GM18498 (cell line): Measurements from ENCODE around the gene CTBP1.

Source experiments
- ATAC-seq: cut with Tn5 transposase; IDR thresholded peaks from one replicate; pipeline ENCODE4 v1.9.1; 2021; ENCODE audit warnings: mild to moderate bottlenecking, moderate library complexity; ENCODE audit not compliant: unreplicated experiment

The CTBP1 gene

GRCh38 chr4:1211891-1212545, 36.9 kb downstream of the CTBP1 start:
- ATAC-seq: no peak

DNA sequence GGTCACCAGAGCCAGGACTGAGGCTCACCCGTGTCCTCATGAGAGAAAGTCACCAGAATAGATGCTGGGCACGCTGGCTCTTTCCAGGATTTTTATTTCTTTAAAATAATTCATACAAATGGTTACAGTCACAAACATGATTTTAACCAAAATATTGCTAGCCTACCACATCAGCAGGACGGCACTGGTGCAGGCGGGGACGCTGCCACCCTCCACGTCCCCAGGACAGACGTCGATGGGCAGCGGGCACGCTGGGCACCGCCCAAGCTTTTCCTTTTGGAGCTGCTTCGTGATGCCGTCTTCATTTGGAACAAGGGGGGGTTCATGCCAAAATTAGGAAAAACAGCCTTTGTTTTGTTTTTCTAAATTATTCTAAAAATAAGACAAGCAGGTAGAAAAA, 37.6 kb downstream of the CTBP1 start:
- ATAC-seq: no peak

- no peak for ATAC-seq
Measured at GRCh38 chr4:1210971-1211370, 38.0 kb downstream of the CTBP1 start.

DNA sequence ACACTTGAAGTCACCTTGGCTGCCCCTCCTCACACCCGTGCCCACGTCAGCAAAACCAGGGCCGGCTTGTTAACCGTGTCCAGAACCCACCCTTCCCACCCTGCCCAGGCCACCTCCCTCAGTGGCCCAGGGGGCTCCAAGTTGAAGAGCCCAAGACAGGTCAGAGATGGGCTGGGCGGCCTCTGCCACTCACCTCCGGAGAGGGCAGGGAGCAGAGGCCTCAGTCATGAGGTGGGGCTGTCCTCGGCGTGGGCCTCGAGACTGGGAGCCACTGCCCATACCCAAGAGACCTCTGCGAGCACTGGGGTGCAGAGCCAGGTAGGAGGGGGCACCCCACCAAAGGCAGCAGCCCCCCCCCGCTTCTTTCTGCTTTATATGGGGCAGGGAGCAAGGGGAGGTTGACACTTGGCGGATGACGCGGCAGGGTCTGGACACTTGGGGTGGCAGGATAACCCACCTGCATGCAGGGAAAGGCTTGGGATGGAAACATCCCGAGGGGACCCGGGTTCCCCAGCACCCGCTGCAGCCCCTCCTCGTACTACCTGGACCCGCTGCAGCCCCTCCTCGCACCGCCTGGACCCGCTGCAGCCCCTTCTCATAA, 38.6 kb downstream of the CTBP1 start:
- no peak for ATAC-seq

DNA sequence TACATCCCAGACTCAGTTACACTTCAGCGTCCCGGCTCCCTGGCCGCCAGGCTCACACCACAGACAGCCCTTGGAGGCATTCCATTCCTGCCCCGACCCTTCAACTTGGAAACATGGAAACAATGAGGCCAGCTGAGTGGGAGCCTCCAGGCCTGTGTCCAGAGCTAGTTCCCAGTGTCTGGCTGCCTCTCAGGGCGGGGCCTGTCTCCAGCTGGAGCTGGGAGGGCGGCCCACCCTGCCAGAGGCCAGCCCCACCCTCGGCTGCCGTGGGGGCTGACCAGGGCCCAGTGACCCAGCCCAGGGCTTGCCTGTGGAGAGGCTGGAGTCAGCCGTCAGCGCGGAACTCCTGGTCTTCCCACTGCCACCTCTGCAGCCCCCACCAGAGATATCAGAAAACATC, 39.1 kb downstream of the CTBP1 start:
- no peak for ATAC-seq

DNA sequence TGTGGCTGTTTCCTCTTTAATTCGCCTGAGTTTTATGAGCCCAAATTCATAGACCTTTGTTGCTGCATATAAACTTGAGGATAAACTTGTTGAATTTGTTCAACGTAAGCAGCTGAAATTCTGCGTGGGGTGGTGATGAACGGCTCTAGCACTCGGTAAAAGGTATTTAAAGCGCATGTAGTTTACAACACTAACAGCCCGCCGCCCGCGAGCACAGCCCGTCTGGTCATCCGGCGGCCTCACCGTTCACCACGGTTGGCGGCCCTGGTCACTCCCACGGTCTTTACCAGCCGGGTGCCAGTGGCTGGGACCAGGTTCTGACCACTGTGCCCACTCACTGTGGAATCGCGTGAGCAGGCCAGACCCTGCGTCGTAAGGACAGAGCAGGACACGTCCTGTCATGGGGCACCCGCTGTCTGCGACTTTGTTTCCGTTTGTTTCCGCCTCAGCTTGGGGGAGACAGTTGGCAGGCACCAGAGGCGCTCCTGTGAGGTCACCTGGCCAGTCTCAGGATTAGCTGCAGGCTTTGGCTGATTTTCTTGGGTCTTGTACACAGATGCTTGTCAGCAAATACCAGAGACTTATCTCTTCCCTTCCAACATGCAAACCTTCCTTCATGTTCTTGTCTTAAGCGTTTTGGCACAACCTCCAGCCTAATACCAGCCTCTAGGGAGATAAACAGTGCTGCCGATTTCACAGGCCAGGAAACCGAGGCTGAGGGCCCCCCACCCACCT, 39.8 kb downstream of the CTBP1 start:
- no peak for ATAC-seq

GRCh38 chr4:1208266-1208961, 40.5 kb downstream of the CTBP1 start:
- no peak for ATAC-seq

DNA sequence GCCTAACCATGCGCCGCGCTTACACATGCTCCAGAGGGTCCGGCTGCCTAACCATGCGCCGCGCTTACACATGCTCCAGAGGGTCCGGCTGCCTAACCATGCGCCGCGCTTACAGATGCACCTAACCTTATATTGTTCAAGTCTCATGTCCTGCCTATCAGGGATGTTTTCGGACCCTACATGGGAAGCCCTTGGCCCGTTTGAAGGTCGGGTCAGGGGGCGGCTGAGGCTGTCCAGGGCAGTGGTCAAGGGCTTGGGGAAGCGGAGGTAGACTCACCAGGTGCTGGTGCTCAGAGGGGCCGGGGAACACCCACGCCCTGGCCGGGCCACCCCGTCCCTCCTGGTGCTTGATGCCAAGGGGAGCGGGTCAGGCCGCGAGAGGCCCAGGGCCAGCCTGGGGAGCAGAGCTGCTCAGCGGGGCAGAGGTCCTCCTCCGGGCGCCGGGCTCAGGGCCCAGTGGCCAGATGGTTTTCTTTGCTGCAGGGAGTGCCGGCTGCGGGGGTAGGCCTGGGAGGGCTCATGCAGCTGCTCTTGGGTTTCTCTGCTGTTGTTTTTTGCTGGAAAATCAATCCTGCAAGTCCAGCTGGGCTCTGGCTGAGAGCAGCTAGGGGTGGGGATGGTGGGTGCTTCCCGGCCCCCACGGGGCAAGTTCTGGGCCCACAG, 41.2 kb downstream of the CTBP1 start:
- no peak for ATAC-seq

- no peak for ATAC-seq
Measured at GRCh38 chr4:1207157-1207470, 41.8 kb downstream of the CTBP1 start.

GRCh38 chr4:1206299-1207156, 42.4 kb downstream of the CTBP1 start:
- ATAC-seq: no peak

DNA sequence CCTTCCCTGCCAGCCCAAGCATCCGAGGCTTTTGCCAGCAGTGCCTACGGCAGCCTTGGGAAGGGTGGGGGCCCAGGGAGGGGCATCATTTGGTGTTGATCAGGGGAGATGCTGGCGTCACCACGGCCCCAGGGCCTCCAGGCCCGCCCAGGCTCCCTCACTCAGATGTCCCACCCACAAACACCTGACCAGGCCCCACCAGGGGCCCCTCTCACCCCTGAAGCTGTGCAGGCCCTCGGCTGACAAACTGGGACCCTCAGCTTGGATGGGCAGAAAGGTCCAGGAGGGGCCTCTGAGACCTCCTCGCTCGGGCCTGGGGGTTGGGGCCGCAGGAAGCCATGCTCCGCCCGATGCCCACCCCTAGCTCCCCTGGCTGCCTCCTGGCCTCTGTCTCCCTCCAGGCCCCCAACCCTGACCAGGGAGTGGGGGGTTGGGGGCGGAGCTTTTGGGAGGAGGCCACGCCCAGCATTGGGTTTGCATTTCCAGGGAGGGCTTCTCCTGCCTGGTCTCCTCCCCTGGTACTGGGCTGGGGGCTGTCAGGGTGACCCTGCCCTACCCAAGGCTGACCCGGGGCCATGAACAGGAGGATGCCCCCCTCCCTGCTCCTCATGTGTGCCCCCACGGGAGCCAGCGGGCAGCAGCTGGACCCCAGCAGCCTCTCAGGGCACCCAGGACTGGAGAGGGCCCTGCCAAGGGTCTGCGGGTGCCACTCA, 43.2 kb downstream of the CTBP1 start:
- no peak for ATAC-seq

DNA sequence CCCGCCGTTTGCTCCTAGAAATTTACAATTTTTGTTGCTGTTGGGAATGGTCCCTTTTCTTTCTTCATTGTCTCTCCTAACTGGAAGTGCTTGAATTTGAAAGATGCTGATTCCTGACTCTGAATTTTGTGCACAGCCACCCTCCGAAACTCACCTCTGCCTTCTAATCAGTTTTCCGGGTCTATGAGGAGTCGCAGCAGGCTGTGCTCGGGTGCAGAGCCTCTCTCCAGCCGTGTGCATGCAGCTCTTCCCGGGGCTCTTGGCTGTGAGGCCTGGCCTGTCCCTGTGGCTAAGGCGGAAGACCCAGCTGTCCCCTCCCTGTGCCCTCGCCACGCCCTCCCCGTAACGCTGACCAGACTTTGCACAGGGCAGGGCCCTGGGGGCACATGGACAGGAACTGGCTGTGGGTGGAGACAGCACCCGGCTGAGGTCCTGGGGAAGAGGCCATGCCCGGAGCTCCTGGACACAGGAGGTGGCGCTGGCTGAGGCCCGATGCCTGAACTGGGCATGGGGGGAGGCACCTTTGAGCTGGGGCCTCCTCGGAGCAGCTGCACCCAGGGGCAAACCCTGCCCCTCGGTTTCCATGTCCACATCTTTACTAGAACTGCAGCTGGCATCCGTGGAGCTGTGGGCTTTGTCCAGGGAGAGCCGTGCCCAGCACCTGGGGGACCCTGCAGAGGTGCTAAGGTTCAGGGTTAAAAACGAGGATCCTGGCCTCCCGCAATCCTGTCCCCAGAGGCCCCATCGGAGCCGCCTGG, 43.9 kb downstream of the CTBP1 start:
- no peak for ATAC-seq

DNA sequence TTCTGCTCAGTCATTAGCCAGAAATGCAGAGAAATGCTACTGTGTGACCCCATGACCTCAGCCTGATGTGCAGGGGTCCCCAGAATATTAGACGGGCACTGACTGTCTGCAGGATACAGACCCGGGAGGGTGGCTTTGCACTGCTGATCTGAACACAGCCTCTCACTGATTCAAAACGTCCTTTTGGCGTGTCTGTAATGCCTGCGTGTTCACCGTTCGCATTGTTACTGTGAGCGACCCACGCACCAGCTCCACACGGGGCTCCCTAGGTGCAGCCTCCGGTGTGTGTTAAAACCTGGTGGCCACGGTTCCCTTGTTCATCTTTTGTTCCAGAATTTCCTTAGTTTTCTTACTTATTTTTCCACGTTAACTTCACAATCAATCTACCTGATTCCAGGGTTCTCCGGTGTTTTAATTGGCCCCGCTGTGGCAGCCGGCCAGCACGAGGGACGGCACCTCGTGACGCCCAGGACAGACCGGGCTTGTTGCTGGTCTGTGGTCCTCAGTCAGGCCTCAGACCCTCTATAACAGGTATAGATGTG, 44.6 kb downstream of the CTBP1 start:
- no peak for ATAC-seq

- ATAC-seq: no peak
Measured at GRCh38 chr4:1203026-1203616, 45.8 kb downstream of the CTBP1 start.

GRCh38 chr4:1202526-1203011, 46.4 kb downstream of the CTBP1 start:
- no peak for ATAC-seq

GRCh38 chr4:1201851-1202525, 46.9 kb downstream of the CTBP1 start:
- ATAC-seq: peak; percentile 28

DNA sequence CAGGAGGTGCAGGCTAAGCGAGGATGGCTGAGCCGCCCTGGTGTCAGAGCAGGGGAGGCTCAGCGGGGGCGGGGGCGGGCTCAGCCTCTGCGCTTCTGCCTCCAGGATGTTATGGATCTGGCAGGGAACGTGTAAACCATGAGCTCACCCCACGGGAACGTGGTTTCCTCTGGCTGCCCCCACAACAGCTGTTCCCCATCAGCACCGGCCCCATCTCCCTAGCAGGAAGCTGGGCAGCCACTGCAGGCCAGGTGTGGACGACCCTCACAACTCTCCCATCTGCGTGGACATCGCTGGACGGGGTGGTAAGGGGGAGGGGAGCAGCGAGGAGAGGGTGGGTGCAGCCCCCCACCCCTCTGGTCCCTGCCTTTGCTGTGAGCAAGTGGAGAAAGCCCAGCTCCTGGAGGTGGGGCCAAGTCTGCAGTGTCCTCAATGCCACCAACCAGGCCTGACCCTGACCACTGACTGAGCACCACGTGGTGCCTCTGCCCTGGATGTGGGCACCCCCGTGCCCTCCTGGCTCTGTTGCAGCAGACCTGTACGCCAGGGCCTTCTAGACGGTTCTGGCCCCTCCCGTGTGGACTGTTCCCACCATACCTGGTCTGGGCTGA, 48.4 kb downstream of the CTBP1 start:
- ATAC-seq: peak; percentile 11
